Ishikawa (cell line): ENCODE results near the gene DSG1.

ENCODE experiments used
- CEBPB ChIP-seq: IDR thresholded peaks from 2 replicates; pipeline ENCODE4 v1.6.1; 2012
- CREB1 ChIP-seq: IDR thresholded peaks from 2 replicates; pipeline ENCODE4 v1.6.1; 2012; ENCODE audit warnings: low read depth
- EGR1 ChIP-seq: IDR thresholded peaks from 2 replicates; pipeline ENCODE4 v1.6.1; 2012
- EP300 ChIP-seq: IDR thresholded peaks from 2 replicates; pipeline ENCODE4 v1.6.1; 2012; ENCODE audit warnings: borderline replicate concordance
- FOXM1 ChIP-seq: IDR thresholded peaks from 2 replicates; pipeline ENCODE4 v1.6.1; 2012; ENCODE audit warnings: low read depth, borderline replicate concordance
- RAD21 ChIP-seq: IDR thresholded peaks from 2 replicates; pipeline ENCODE4 v1.6.1; 2012; ENCODE audit warnings: low read depth
- TAF1 ChIP-seq: IDR thresholded peaks from 2 replicates; pipeline ENCODE4 v1.6.1; 2012; ENCODE audit warnings: low read depth, mild to moderate bottlenecking
- TCF12 ChIP-seq: IDR thresholded peaks from 2 replicates; pipeline ENCODE4 v1.6.1; 2012; ENCODE audit warnings: low read depth
- YY1 ChIP-seq: IDR thresholded peaks from 2 replicates; pipeline ENCODE4 v1.6.1; 2012; ENCODE audit warnings: low read depth
- ZBTB7A ChIP-seq: IDR thresholded peaks from 2 replicates; pipeline ENCODE4 v1.6.1; 2012; ENCODE audit warnings: low read depth

DNA sequence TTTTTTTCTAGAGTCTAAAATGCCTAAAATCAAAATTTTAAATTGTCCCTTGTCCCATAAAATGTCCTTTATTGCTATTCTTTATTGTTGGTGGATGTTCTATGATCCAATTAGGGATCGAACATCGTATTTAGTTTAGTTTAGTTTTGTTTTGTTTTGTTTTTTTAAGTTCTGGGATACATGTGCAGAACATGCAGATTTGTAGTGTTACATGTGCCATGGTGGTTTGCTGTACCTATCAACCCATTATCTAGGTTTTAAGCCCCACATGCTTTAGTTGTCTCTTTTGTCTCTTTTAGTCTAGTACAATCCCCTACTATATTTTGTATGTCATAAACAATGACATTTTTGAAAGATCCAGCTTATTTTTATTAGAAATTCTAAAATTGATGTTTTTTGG is 8.8 kb upstream of the DSG1 start:
- TF ChIP-seq ZBTB7A (no peak), EGR1 (no peak), EP300 (no peak), YY1 (no peak), TAF1 (no peak), TCF12 (no peak), CEBPB (no peak), RAD21 (no peak), FOXM1 (no peak), CREB1 (no peak)
